Mucosa of rectum (tissue), 2 donors: ENCODE results near the gene GPR132.

Experiments used
- H3K27ac ChIP-seq, 2 donors: one replicate each; pipeline ENCODE4 v1.7.0; 2013; ENCODE audit warnings: inconsistent platforms in 2 of 2, low read depth in 2 of 2, low read length in 2 of 2
- H3K27me3 ChIP-seq, 2 donors: one replicate each; pipeline ENCODE4 v1.7.0; 2013; ENCODE audit warnings: low read length in 2 of 2; ENCODE audit not compliant: control insufficient read depth in 2 of 2, insufficient read depth in 2 of 2
- H3K36me3 ChIP-seq, 2 donors: one replicate each; pipeline ENCODE4 v1.7.0; 2013; ENCODE audit warnings: low read length in 2 of 2; ENCODE audit not compliant: control insufficient read depth in 2 of 2, insufficient read depth in 2 of 2
- H3K4me1 ChIP-seq, 2 donors: one replicate each; pipeline ENCODE4 v1.7.0; 2013; ENCODE audit warnings: low read length in 2 of 2, mild to moderate bottlenecking in 1 of 2; ENCODE audit not compliant: control insufficient read depth in 2 of 2, insufficient read depth in 2 of 2
- H3K4me3 ChIP-seq, 2 donors: one replicate each; pipeline ENCODE4 v1.7.0; 2013; ENCODE audit warnings: low read length in 2 of 2
- H3K9ac ChIP-seq, 2 donors: one replicate each; pipeline ENCODE4 v1.7.0; 2013; ENCODE audit warnings: low read length in 2 of 2, low read depth in 1 of 2, mild to moderate bottlenecking in 1 of 2
- H3K9me3 ChIP-seq, 2 donors: one replicate each; pipeline ENCODE4 v1.7.0; 2013; ENCODE audit warnings: low read length in 2 of 2; ENCODE audit not compliant: control insufficient read depth in 2 of 2
- donor health status: healthy.
- donor health status: Normal muscosa, but diverticular disease.

The GPR132 gene

GRCh38 chr14:105023144-105023543 is 42.1 kb downstream of the GPR132 start:
- Histone ChIP-seq H3K27me3 (no peaks in the 10 kb centered on the region), H3K27ac (no peak overlapping the region), H3K4me1 (peaks cover 20 to 24% of the 10 kb centered on the region in 2 donors), H3K9ac (no peak overlapping the region), H3K9me3 (no peaks in the 10 kb centered on the region), H3K4me3 (no peak overlapping the region), H3K36me3 (no peaks in the 10 kb centered on the region)

- Histone ChIP-seq H3K9ac (peak overlapping the region; percentile 73 to 94), H3K27me3 (no peaks in the 10 kb centered on the region), H3K36me3 (no peaks in the 10 kb centered on the region), H3K9me3 (no peaks in the 10 kb centered on the region), H3K4me3 (peak overlapping the region in 1 of 2 donors; percentile 89), H3K4me1 (peaks cover 20 to 24% of the 10 kb centered on the region in 2 donors), H3K27ac (no peak overlapping the region)
Observed at GRCh38 chr14:105022276-105022670, 43.0 kb downstream of the GPR132 start.

- Histone ChIP-seq H3K4me3 (peak overlapping the region; percentile 72 to 89), H3K9ac (peak overlapping the region; percentile 73 to 94), H3K36me3 (no peaks in the 10 kb centered on the region), H3K4me1 (peaks cover 20 to 27% of the 10 kb centered on the region in 2 donors), H3K9me3 (no peaks in the 10 kb centered on the region), H3K27ac (peak overlapping the region; percentile 78 to 91), H3K27me3 (no peaks in the 10 kb centered on the region)
Observed at GRCh38 chr14:105021656-105022275, 43.5 kb downstream of the GPR132 start.

- peak within 1 kb of the TSS; percentile 84 to 94 for H3K9ac ChIP-seq
- no peaks in the 10 kb centered on the region for H3K9me3 ChIP-seq
- peaks cover 20 to 30% of the 10 kb centered on the region in 2 donors for H3K4me1 ChIP-seq
- no peaks in the 10 kb centered on the region for H3K27me3 ChIP-seq
- peak within 1 kb of the TSS; percentile 80 to 91 for H3K27ac ChIP-seq
- peak within 1 kb of the TSS; percentile 76 to 89 for H3K4me3 ChIP-seq
- H3K36me3 ChIP-seq = no peaks in the 10 kb centered on the region
Observed at GRCh38 chr14:105020815-105021655, 44.2 kb downstream of the GPR132 start, which contains the start of gene CDCA4. Gene CDCA4, minus strand, starts transcription at chr14:105021083. Its CDS starts 9,154 bp downstream, at chr14:105011929.

- H3K27ac ChIP-seq = peak overlapping the region; percentile 80 to 84
- H3K4me1 ChIP-seq = peaks cover 20 to 30% of the 10 kb centered on the region in 2 donors
- H3K4me3 ChIP-seq = peak overlapping the region; percentile 76 to 81
Observed at GRCh38 chr14:105019861-105020814, 45.1 kb downstream of the GPR132 start.

GRCh38 chr14:105018414-105018813 is 46.8 kb downstream of the GPR132 start:
- H3K27ac ChIP-seq = no peak overlapping the region
- H3K4me3 ChIP-seq = no peak overlapping the region
- no peaks in the 10 kb centered on the region for H3K9me3 ChIP-seq
- H3K27me3 ChIP-seq = no peaks in the 10 kb centered on the region
- no peak overlapping the region for H3K9ac ChIP-seq
- H3K4me1 ChIP-seq = peaks cover 20 to 30% of the 10 kb centered on the region in 2 donors
- H3K36me3 ChIP-seq = peaks cover 0 to 2% of the 10 kb centered on the region in 2 donors

More at GRCh38 chr14:105019861-105020814, 45.1 kb downstream of the GPR132 start:
- H3K27me3 ChIP-seq = no peaks in the 10 kb centered on the region
- H3K9ac ChIP-seq = peak overlapping the region; percentile 68 to 84
- H3K36me3 ChIP-seq = peaks cover 0 to 2% of the 10 kb centered on the region in 2 donors
- no peaks in the 10 kb centered on the region for H3K9me3 ChIP-seq

GRCh38 chr14:105015905-105016304 is 49.3 kb downstream of the GPR132 start:
- no peaks in the 10 kb centered on the region for H3K9me3 ChIP-seq
- peaks cover 14 to 20% of the 10 kb centered on the region in 2 donors for H3K4me1 ChIP-seq
- H3K27me3 ChIP-seq = no peaks in the 10 kb centered on the region
- no peak overlapping the region for H3K4me3 ChIP-seq
- peaks cover 4 to 9% of the 10 kb centered on the region in 2 donors for H3K36me3 ChIP-seq
- H3K9ac ChIP-seq = no peak overlapping the region
- H3K27ac ChIP-seq = no peak overlapping the region

GRCh38 chr14:105015242-105015641 is 50.0 kb downstream of the GPR132 start:
- no peak overlapping the region for H3K9ac ChIP-seq
- H3K9me3 ChIP-seq = no peaks in the 10 kb centered on the region
- peak overlapping the region in 1 of 2 donors; percentile 6 for H3K27ac ChIP-seq
- peaks cover 7 to 14% of the 10 kb centered on the region in 2 donors for H3K36me3 ChIP-seq
- no peak overlapping the region for H3K4me3 ChIP-seq
- peaks cover 13 to 18% of the 10 kb centered on the region in 2 donors for H3K4me1 ChIP-seq
- no peaks in the 10 kb centered on the region for H3K27me3 ChIP-seq

GRCh38 chr14:105014631-105015030 is 50.6 kb downstream of the GPR132 start:
- no peaks in the 10 kb centered on the region for H3K27me3 ChIP-seq
- no peaks in the 10 kb centered on the region for H3K9me3 ChIP-seq
- H3K27ac ChIP-seq = no peak overlapping the region
- peaks cover 11 to 19% of the 10 kb centered on the region in 2 donors for H3K36me3 ChIP-seq
- H3K4me3 ChIP-seq = no peak overlapping the region
- no peak overlapping the region for H3K9ac ChIP-seq
- H3K4me1 ChIP-seq = peaks cover 7 to 12% of the 10 kb centered on the region in 2 donors
